Lung (tissue), 16 donors: Measurements from ENCODE around the gene CCDC85C. TPM values are rescaled to one million over a fixed set of nuclear protein-coding genes. Genes with fewer than 3 reads are reported as not detected.

ENCODE experiments used
- ATAC-seq: fragments of 200-7000 bp; cut with Tn5 transposase; one replicate; pipeline ENCODE4 v1.9.1; 2020; ENCODE audit warnings: moderate number of reproducible peaks; ENCODE audit not compliant: insufficient read depth, low FRiP score
- DNase-seq, 3 donors: peaks; one replicate each; pipeline ENCODE4 v3.0.0-alpha.2; 2013 to 2017
- H3K27ac ChIP-seq, 2 donors: one replicate each; pipeline ENCODE4 v1.5.1; 2013; ENCODE audit warnings: mild to moderate bottlenecking in 2 of 2, moderate library complexity in 2 of 2, control low read depth in 1 of 2, inconsistent platforms in 1 of 2, low read depth in 1 of 2, low read length in 1 of 2
- H3K27me3 ChIP-seq, 3 donors: one replicate each; pipeline ENCODE4 v1.5.1; 2013; ENCODE audit warnings: low read length in 2 of 3; ENCODE audit not compliant: control insufficient read depth in 3 of 3, insufficient read depth in 3 of 3
- H3K36me3 ChIP-seq, 4 donors: one replicate each; pipeline ENCODE4 v1.5.1; 2013; ENCODE audit warnings: low read length in 4 of 4, mild to moderate bottlenecking in 1 of 4, moderate library complexity in 1 of 4; ENCODE audit not compliant: control insufficient read depth in 4 of 4, insufficient read depth in 4 of 4
- H3K4me1 ChIP-seq, 5 donors: one replicate each; pipeline ENCODE4 v1.5.1; 2013; ENCODE audit warnings: low read length in 5 of 5, mild to moderate bottlenecking in 2 of 5, moderate library complexity in 1 of 5; ENCODE audit not compliant: control insufficient read depth in 5 of 5, insufficient read depth in 5 of 5
- H3K4me3 ChIP-seq: one replicate; pipeline ENCODE4 v1.5.1; 2013; ENCODE audit warnings: mild to moderate bottlenecking, control low read depth, moderate library complexity
- H3K9ac ChIP-seq, 2 donors: one replicate each; pipeline ENCODE4 v1.5.1; 2013; ENCODE audit warnings: low read length in 2 of 2, control low read depth in 1 of 2; ENCODE audit not compliant: insufficient read depth in 1 of 2
- H3K9me3 ChIP-seq, 4 donors: one replicate each; pipeline ENCODE4 v1.5.1; 2013; ENCODE audit warnings: low read length in 3 of 4, mild to moderate bottlenecking in 1 of 4, moderate library complexity in 1 of 4; ENCODE audit not compliant: control insufficient read depth in 4 of 4, insufficient read depth in 3 of 4
- WGBS, 2 donors: extraction: QIAGEN DNeasy Blood & Tissue Kit; methylation state at CpG; one replicate each; pipeline ENCODE4 v1.1.7; 2013; 5-methylcytosine and 5-hydroxymethylcytosine counted together
- long read RNA-seq, 5 donors: transcript quantifications; one replicate each; lab custom pipeline, GENCODE V29; 2026
- polyA plus RNA-seq, 2 donors: library from polyadenylated mRNA; stranded (reverse); fragments of 200-250 nt; gene quantifications; one replicate each; pipeline ENCODE4 v1.2.1, GENCODE V29; 2013
- total RNA-seq, 2 donors: library from RNA; depleted of rRNA in 1 of 2; stranded (reverse); fragments of >200 nt in 1 of 2; gene quantifications; one replicate each; pipeline ENCODE4 v1.2.1, GENCODE V29; 2014 to 2021
- TF ChIP-seq, protein P1 (sequence below): IDR thresholded peaks from 2 replicates; pipeline ENCODE4 v1.5.1; 2012; ENCODE audit warnings: mild to moderate bottlenecking; ENCODE audit errors: control extremely low read depth, extremely low read depth
- donor health status: control.
- donor health status: control.
- donor health status: Bipolar disorder and iron deficiency.
- donor health status: healthy.
- donor health status: DM: yes; HTN: yes; CAD: no.

The CCDC85C gene
- total RNA-seq (10 to 100 TPM in 1 of 2 donors, 1 to 10 TPM in 1; 2.8 to 19.8 TPM), polyA plus RNA-seq (10 to 100 TPM; 16.0 to 19.2 TPM)
- long read RNA-seq, donor 1, full-length matches to known transcripts, result 3 of 3 reads
- long read RNA-seq, donor 1, partial matches to known transcripts, result 0 of 3 reads
- long read RNA-seq, donor 1, other reads (novel, unspliced or antisense), result 0 of 3 reads
- long read RNA-seq, donor 2, full-length matches to known transcripts, result 1 of 1 reads
- long read RNA-seq, donor 2, partial matches to known transcripts, result 0 of 1 reads
- long read RNA-seq, donor 2, other reads (novel, unspliced or antisense), result 0 of 1 reads
- long read RNA-seq, donor 3, result 0 reads
- long read RNA-seq, donor 4, full-length matches to known transcripts, result 1 of 1 reads
- long read RNA-seq, donor 4, partial matches to known transcripts, result 0 of 1 reads
- long read RNA-seq, donor 4, other reads (novel, unspliced or antisense), result 0 of 1 reads
- long read RNA-seq, donor 5, full-length matches to known transcripts, result 2 of 2 reads
- long read RNA-seq, donor 5, partial matches to known transcripts, result 0 of 2 reads
- long read RNA-seq, donor 5, other reads (novel, unspliced or antisense), result 0 of 2 reads

DNA sequence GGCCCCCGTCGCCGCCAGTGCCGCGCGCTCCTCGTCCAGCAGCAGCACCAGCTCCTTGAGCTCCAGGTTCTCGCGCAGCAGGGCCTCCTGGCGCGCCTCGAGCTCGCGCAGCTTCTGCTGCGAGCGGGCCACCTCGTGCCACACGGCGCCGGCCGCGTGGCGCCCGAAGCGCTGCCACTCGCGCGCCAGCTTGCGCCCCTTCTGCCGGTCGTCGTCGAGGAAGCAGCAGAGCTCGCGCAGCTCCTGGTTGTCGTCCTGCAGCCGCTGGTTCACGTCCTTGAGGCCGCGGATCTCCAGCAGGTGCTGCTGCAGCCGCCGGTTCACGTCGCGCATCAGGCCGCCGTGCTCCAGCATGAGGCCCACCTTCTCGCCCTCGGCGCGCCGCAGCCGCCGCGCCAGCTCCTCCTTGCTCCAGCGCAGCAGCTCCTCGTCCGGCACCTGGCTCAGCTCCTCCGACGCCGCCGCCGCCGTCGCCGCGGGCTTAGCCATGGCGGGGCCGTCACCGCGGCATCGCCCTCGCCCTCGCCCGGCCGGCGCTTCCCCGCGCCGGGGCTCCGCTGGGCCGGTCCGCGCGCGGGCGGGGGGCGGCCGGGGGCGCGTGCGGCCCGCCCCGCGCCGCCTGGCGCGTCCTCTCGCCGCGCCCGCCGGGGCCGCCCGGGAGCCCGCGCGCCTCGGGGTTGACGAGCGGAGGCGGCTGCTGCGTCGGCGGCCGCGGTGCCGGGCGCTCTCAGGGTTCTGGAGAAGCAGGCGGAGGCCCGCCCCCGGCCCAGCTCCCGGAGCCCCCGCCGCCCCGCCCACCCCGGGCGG, at the start of gene CCDC85C:
CCDC85C (minus strand) TSS at position 737 of the 807 bp plus-strand sequence; CDS start at position 489, 248 bp downstream.
- 5% methylated on average over 50 to 128 of the region's 128 CpGs for WGBS, 2 donors
- Histone ChIP-seq H3K27me3 (peaks cover 0 to 10% (median 7%) of the 10 kb centered on the region in 3 donors), H3K4me3 (peak within 1 kb of the TSS; percentile 66), H3K27ac (peak within 1 kb of the TSS; percentile 85 to 89), H3K9ac (no peak within 1 kb of the TSS), H3K36me3 (peaks cover 0 to 2% (median 0%) of the 10 kb centered on the region in 4 donors), H3K4me1 (peaks cover 8 to 28% (median 21%) of the 10 kb centered on the region in 5 donors), H3K9me3 (no peaks in the 10 kb centered on the region)
- ATAC-seq (no peak), DNase-seq (peak in 1 of 3 donors; percentile 48)
- TF ChIP-seq, protein P1, sequence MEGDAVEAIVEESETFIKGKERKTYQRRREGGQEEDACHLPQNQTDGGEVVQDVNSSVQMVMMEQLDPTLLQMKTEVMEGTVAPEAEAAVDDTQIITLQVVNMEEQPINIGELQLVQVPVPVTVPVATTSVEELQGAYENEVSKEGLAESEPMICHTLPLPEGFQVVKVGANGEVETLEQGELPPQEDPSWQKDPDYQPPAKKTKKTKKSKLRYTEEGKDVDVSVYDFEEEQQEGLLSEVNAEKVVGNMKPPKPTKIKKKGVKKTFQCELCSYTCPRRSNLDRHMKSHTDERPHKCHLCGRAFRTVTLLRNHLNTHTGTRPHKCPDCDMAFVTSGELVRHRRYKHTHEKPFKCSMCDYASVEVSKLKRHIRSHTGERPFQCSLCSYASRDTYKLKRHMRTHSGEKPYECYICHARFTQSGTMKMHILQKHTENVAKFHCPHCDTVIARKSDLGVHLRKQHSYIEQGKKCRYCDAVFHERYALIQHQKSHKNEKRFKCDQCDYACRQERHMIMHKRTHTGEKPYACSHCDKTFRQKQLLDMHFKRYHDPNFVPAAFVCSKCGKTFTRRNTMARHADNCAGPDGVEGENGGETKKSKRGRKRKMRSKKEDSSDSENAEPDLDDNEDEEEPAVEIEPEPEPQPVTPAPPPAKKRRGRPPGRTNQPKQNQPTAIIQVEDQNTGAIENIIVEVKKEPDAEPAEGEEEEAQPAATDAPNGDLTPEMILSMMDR, result no peak

DNA sequence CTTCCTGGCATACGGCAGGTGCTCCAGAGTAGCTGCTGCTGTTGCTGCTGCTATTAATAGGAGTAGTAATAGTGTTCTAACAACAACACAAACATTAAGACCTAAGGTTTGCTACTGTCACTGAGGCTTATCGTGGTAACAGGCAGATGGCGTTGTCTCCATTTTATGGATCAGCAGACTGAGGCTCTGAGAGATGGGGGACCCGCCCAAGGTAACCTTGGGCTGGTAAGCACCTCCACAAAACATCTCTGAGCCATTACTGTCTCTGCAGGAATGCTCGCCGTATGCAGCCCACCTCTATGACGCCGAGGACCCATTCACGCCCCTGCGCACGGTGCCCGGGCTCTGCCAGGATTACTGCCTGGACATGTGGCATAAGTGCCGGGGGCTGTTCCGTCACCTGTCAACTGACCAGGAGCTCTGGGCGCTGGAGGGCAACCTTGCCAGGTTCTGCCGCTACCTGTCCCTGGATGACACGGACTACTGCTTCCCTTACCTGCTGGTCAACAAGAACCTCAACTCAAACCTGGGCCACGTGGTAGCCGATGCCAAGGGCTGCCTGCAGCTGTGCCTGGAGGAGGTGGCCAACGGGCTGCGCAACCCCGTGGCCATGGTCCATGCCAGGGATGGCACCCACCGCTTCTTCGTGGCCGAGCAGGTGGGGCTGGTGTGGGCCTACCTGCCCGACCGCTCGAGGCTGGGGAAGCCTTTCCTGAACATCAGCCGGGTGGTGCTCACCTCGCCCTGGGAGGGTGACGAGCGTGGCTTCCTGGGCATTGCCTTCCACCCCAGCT, 48.1 kb upstream of the CCDC85C start:
- no peak overlapping the region for H3K4me3 ChIP-seq
- peaks cover 0 to 5% (median 0%) of the 10 kb centered on the region in 5 donors for H3K4me1 ChIP-seq
- H3K27ac ChIP-seq, result no peak overlapping the region
- peaks cover 0 to 3% (median 0%) of the 10 kb centered on the region in 4 donors for H3K9me3 ChIP-seq
- TF ChIP-seq, protein P1, result no peak
- no peak overlapping the region for H3K9ac ChIP-seq
- 94 to 95% methylated on average over 32 of the region's 32 CpGs for WGBS, 2 donors
- no peak for DNase-seq
- H3K27me3 ChIP-seq, result peaks cover 3 to 6% (median 4%) of the 10 kb centered on the region in 3 donors
- peaks cover 0 to 3% (median 0%) of the 10 kb centered on the region in 4 donors for H3K36me3 ChIP-seq
- ATAC-seq, result no peak

DNA sequence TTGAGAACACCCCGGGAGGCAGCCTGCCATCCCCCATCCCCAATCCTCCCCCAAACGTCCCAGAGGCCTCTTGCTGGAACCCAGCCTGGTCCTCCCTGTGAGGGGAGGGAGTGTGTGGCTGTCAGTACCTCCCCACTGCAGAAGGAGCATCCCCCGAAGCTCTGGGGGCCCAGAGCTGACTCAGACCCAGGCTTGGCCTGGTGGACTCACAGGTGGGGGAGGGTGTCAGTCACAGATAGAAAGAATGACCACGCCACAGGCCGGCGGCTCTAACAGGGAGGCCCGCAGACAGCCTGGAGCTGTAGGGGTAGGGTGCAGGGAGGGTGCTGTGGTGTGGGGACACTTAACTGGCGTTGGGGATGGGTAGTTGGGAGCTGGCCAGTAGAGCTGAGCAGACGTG, 46.2 kb upstream of the CCDC85C start:
- peaks cover 0 to 3% (median 0%) of the 10 kb centered on the region in 4 donors for H3K9me3 ChIP-seq
- no peak overlapping the region for H3K9ac ChIP-seq
- WGBS, 2 donors, result 80 to 92% methylated on average over 9 of the region's 9 CpGs
- no peaks in the 10 kb centered on the region for H3K36me3 ChIP-seq
- DNase-seq, result no peak
- H3K4me1 ChIP-seq, result peaks cover 0 to 8% (median 6%) of the 10 kb centered on the region in 5 donors
- H3K27me3 ChIP-seq, result peaks cover 0 to 3% (median 0%) of the 10 kb centered on the region in 3 donors
- no peak overlapping the region for H3K27ac ChIP-seq
- no peak for ATAC-seq
- H3K4me3 ChIP-seq, result no peak overlapping the region
- TF ChIP-seq, protein P1, result no peak
